Kidney (tissue), 14 donors: Measurements from ENCODE around the gene DGKI. TPM values are rescaled to one million over a fixed set of nuclear protein-coding genes. Genes with fewer than 3 reads are reported as not detected.
"Not testable (repeated sequence)": the region's sequence is repeated elsewhere in the genome, so short reads cannot be mapped to it uniquely, and the experiment has no call there.

Experiments used
- DNase-seq, 5 donors: peaks; one replicate each; pipeline ENCODE4 v3.0.0-alpha.2; 2013 to 2020
- FAIRE-seq: peaks from 2 replicates; lab custom pipeline; 2012; peaks lifted over from hg19 to GRCh38; lab: Jason Lieb, UNC
- H3K27ac ChIP-seq, 2 donors: one replicate each; pipeline ENCODE4 v1.7.0; 2013; ENCODE audit warnings: low read depth in 2 of 2, low read length in 2 of 2, inconsistent platforms in 1 of 2
- H3K27me3 ChIP-seq: one replicate; pipeline ENCODE4 v1.7.1; 2013; ENCODE audit warnings: low read length, inconsistent platforms; ENCODE audit not compliant: control insufficient read depth, insufficient read depth
- H3K36me3 ChIP-seq, 3 donors: one replicate each; pipeline versions ENCODE4 v1.7.0 to v1.7.1; 2013; ENCODE audit warnings: low read length in 3 of 3, control low read depth in 1 of 3, inconsistent platforms in 1 of 3; ENCODE audit not compliant: insufficient read depth in 3 of 3, control insufficient read depth in 2 of 3
- H3K4me1 ChIP-seq, 3 donors: one replicate each; pipeline versions ENCODE4 v1.7.0 to v1.7.1; 2013; ENCODE audit warnings: low read length in 3 of 3, inconsistent platforms in 1 of 3, low read depth in 1 of 3; ENCODE audit not compliant: control insufficient read depth in 2 of 3, insufficient read depth in 2 of 3
- H3K4me3 ChIP-seq, 3 donors: one replicate each; pipeline versions ENCODE4 v1.7.0 to v1.8.1; 2013; ENCODE audit warnings: low read length in 3 of 3, control low read depth in 1 of 3, inconsistent platforms in 1 of 3
- H3K9ac ChIP-seq, 3 donors: one replicate each; pipeline versions ENCODE4 v1.7.0 to v1.7.1; 2013; ENCODE audit warnings: low read length in 3 of 3, control low read depth in 1 of 3, inconsistent platforms in 1 of 3
- H3K9me3 ChIP-seq, 3 donors: one replicate each; pipeline versions ENCODE4 v1.7.0 to v1.7.1; 2013; ENCODE audit warnings: low read length in 3 of 3, control low read depth in 1 of 3, inconsistent platforms in 1 of 3; ENCODE audit not compliant: control insufficient read depth in 2 of 3, insufficient read depth in 1 of 3
- intact Hi-C: fragments of 100-400 bp; cut with DNase I; formaldehyde crosslinking; loops from one replicate; pipeline ENCODE4 v1.11.1; 2022
- polyA plus RNA-seq: library from polyadenylated mRNA; stranded (reverse); fragments of 350-450 nt; fragmentation: Illumina TruSeq; extraction: RNeasy Lipid Tissue Mini Kit (QIAGEN cat#74804); gene quantifications from one replicate; pipeline ENCODE4 v1.2.3, GENCODE V29; 2014; ENCODE audit warnings: low read depth, low replicate concordance; ENCODE audit not compliant: insufficient read depth
- total RNA-seq: library from RNA; stranded (reverse); fragmentation: NEBNext Ultra II Directional; extraction: Animal tissue kit (Norgen Biotek cat#: 25700); gene quantifications from one replicate; pipeline ENCODE4 v1.2.1, GENCODE V29; 2021
- TF ChIP-seq, protein P1 (sequence below): IDR thresholded peaks from 3 replicates; pipeline ENCODE4 v1.5.1; 2012; ENCODE audit warnings: mild to moderate bottlenecking, moderate library complexity, borderline replicate concordance; ENCODE audit not compliant: insufficient read depth; ENCODE audit errors: extremely low read depth
- donor health status: control.
- donor health status: control.
- donor health status: control.
- donor health status: control.
- donor health status: control.
- donor health status: DM: yes; HTN: yes; CAD: no.
- donor health status: Normal renal cell carcinoma (clear cell type).

DGKI gene
- total and polyA plus RNA-seq, 2 donors from 2014 or later: 1.3 to 2.5 TPM

DNA sequence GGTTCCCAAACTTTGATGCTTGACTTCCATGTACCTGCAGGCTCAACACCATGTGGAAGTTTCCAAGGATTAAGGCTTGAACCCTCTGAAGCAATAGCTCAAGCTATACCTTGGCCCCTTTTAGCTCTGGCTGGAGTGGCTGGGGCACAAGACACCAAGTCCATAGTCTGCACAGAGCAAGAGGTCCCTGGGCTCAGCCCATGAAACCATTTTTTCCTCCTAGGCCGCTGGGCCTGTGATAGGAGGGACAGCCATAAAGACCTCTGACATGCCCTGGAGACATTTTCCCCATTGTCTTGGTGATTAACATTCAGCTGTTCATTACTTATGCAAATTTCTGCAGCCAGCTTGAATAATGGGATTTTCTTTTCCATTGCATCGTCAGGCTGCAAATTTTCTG is 14.4 kb downstream of the DGKI start:
- Histone ChIP-seq H3K9ac (no peak overlapping the region), H3K4me3 (no peak overlapping the region), H3K27me3 (no peaks in the 10 kb centered on the region), H3K36me3 (no peaks in the 10 kb centered on the region), H3K27ac (no peak overlapping the region), H3K9me3 (peaks cover 0 to 14% (median 0%) of the 10 kb centered on the region in 3 donors), H3K4me1 (no peaks in the 10 kb centered on the region)
- intact Hi-C loops: no loop called here
- FAIRE-seq: no peak
- TF ChIP-seq, protein P1, sequence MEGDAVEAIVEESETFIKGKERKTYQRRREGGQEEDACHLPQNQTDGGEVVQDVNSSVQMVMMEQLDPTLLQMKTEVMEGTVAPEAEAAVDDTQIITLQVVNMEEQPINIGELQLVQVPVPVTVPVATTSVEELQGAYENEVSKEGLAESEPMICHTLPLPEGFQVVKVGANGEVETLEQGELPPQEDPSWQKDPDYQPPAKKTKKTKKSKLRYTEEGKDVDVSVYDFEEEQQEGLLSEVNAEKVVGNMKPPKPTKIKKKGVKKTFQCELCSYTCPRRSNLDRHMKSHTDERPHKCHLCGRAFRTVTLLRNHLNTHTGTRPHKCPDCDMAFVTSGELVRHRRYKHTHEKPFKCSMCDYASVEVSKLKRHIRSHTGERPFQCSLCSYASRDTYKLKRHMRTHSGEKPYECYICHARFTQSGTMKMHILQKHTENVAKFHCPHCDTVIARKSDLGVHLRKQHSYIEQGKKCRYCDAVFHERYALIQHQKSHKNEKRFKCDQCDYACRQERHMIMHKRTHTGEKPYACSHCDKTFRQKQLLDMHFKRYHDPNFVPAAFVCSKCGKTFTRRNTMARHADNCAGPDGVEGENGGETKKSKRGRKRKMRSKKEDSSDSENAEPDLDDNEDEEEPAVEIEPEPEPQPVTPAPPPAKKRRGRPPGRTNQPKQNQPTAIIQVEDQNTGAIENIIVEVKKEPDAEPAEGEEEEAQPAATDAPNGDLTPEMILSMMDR: no peak
- DNase-seq: no peak

DNA sequence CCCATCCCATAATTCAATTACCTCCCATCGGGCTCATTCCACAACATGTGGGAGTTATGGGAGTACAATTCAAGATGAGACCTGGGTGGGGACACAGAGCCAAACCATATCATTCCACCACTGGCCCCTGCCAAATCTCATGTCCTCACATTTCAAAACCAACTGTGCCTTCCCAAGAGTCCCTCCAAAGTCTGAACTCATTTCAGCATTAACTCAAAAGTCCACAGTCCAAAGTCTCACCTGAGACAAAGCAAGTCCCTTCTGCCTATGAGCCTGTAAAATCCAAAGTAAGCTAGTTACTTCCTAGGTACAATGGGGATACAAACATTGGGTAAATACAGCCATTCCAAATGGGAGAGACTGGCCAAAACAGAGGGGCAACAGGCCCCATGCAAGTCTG is 15.2 kb downstream of the DGKI start:
- intact Hi-C loops, H3K4me1 ChIP-seq, H3K4me3 ChIP-seq, H3K27me3 ChIP-seq, H3K9ac ChIP-seq, H3K36me3 ChIP-seq, DNase-seq, FAIRE-seq, H3K27ac ChIP-seq: not testable (repeated sequence)
- H3K9me3 ChIP-seq: peaks cover 0 to 14% (median 0%) of the 10 kb centered on the region in 3 donors

DNA sequence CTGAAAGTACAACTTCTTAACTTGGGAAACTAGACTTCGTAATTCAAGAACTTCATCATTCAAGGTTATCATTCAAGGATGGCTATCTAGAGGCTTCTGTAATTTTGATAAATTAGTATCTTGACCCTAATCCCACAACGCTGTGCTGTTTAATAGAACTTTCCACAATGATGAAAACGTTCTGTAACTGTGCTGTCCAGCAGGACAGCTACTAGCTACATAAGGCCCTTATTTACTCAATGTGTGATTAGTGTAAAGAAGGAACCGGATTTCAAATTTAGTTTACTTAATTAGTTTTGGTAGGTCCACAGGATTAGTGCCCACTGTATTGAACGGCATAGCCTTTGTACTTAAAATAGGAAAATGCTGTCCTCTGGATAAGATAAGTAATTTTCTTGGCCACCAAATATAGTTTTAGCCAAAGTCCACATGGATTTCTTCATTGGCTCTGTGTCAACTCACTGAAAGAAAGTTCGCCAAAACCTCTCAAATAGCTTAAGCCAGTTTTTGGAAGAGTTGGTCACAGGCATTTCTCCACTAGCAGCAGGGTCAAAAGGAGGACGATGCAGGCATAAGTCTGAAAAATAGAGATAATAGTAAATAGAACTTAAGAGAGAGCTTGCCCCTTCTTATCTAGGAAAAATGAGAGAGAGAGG is 17.3 kb downstream of the DGKI start:
- no peak for FAIRE-seq
- no peak for DNase-seq
- TF ChIP-seq, protein P1: no peak
- peaks cover 0 to 14% (median 0%) of the 10 kb centered on the region in 3 donors for H3K9me3 ChIP-seq
- no peak overlapping the region for H3K27ac ChIP-seq
- no peaks in the 10 kb centered on the region for H3K36me3 ChIP-seq
- no peaks in the 10 kb centered on the region for H3K4me1 ChIP-seq
- no peak overlapping the region for H3K4me3 ChIP-seq
- H3K27me3 ChIP-seq: no peaks in the 10 kb centered on the region
- no peak overlapping the region for H3K9ac ChIP-seq
- intact Hi-C loops: no loop called here

DNA sequence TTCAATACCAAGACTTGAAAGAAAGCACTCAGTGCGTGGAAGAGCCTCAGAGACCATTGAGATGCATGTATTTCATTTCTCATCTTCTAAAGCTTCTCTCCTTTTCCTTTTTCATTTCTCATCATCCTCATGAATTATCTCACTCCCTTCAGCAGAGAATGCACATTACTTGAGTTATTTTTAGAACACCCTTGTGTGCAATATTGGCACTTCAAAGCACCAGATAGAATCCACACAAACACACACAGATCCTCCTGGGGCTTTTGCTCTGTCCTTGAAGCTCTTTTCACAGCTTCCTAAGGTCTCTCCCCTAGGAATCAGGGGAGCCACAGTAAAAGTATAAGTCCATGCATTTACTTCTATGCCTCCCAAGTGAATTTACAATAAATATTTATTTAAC is 18.3 kb downstream of the DGKI start:
- peaks cover 0 to 12% (median 0%) of the 10 kb centered on the region in 3 donors for H3K9me3 ChIP-seq
- H3K4me3 ChIP-seq: no peak overlapping the region
- TF ChIP-seq, protein P1: no peak
- DNase-seq (no peak), FAIRE-seq (no peak)
- no peak overlapping the region for H3K9ac ChIP-seq
- H3K36me3 ChIP-seq: no peaks in the 10 kb centered on the region
- intact Hi-C loops: no loop called here
- H3K27me3 ChIP-seq: no peaks in the 10 kb centered on the region
- no peaks in the 10 kb centered on the region for H3K4me1 ChIP-seq
- no peak overlapping the region for H3K27ac ChIP-seq
